H1 (cell line): Measurements from ENCODE around the gene RHBDF1. TPM values are rescaled to one million over a fixed set of nuclear protein-coding genes. Genes with fewer than 3 reads are reported as not detected.

Source experiments
- EGR1 ChIP-seq: IDR thresholded peaks from 2 replicates; pipeline ENCODE4 v1.6.1; 2011; ENCODE audit warnings: low read depth, low read length, borderline replicate concordance
- RBBP5 ChIP-seq: IDR thresholded peaks from 2 replicates; pipeline ENCODE4 v1.7.1; 2012; ENCODE audit warnings: low read depth, mild to moderate bottlenecking, inconsistent platforms, low read length, moderate library complexity, borderline replicate concordance
- polyA plus RNA-seq, 7 experiments: library from polyadenylated mRNA; depleted of rRNA in 3 of 7; stranded (reverse) in 5 of 7; unstranded in 2 of 7; fragments of >200 nt in 5 of 7; fragments of 200-250 nt in 2 of 7; gene quantifications; 1 replicate in 5 of 7; 2 replicates in 1 of 7; 4 replicates in 1 of 7; pipeline versions ENCODE4 v1.2.1 to v1.2.3, GENCODE V29; 2011 to 2013; ENCODE audit warnings: missing spikeins in 2 of 7, mixed read lengths in 2 of 7
- total RNA-seq: library from RNA; stranded (reverse); fragmentation: NEBNext Ultra II Directional; extraction: Animal tissue kit (Norgen Biotek cat#: 25700); gene quantifications from 2 replicates; pipeline ENCODE4 v1.2.1, GENCODE V29; 2021
- TF ChIP-seq, protein P1 (sequence below), 3 experiments: IDR thresholded peaks; 1 replicate in 2 of 3; 2 replicates in 1 of 3; pipeline versions ENCODE4 v1.5.1 to v1.6.1; 2011; ENCODE audit warnings: low read length in 3 of 3, mild to moderate bottlenecking in 3 of 3, inconsistent platforms in 2 of 3, low read depth in 1 of 3, moderate library complexity in 1 of 3; ENCODE audit not compliant: insufficient read depth in 1 of 3; ENCODE audit errors: control extremely low read depth in 1 of 3

The RHBDF1 gene
- total and polyA plus RNA-seq, 2 of the 8 experiments (the other 6 are each of a cell fraction or from before 2014, with no cell fraction given), result 37.4 to 51.6 TPM

DNA sequence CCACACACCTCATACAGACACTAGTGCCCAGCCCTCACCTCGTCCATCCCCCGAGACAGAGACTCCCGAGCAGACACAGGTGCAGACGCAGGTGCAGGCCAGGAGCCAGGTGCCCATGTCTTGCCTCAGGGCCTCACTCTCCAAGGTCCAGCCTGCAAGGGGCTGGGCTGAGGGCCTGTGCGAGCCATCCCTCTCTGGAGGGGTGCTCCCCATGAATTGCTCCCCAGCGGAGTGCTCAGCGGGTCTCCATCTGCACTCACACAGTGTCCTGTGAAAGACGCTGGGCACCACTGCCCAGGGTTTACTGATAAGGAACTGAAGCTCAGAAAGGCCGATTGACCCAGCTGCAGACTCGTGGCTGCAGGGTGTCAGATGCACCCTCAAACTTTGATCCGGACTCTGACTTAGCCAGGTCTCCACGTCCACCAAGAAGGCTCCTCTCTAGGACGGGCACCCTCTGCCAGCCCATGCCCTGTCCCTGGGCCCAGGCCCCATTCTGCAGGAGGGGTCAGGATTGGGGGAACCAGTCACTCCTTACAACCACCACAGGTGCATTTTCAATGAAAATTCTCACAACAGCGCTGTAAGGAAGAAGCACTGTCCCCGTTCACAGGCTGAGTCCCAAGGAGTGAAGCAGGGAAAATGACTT lies 36.0 kb downstream of the RHBDF1 start (continued):
- TF ChIP-seq RBBP5, result no peak
- TF ChIP-seq EGR1, result no peak
- TF ChIP-seq, protein P1, sequence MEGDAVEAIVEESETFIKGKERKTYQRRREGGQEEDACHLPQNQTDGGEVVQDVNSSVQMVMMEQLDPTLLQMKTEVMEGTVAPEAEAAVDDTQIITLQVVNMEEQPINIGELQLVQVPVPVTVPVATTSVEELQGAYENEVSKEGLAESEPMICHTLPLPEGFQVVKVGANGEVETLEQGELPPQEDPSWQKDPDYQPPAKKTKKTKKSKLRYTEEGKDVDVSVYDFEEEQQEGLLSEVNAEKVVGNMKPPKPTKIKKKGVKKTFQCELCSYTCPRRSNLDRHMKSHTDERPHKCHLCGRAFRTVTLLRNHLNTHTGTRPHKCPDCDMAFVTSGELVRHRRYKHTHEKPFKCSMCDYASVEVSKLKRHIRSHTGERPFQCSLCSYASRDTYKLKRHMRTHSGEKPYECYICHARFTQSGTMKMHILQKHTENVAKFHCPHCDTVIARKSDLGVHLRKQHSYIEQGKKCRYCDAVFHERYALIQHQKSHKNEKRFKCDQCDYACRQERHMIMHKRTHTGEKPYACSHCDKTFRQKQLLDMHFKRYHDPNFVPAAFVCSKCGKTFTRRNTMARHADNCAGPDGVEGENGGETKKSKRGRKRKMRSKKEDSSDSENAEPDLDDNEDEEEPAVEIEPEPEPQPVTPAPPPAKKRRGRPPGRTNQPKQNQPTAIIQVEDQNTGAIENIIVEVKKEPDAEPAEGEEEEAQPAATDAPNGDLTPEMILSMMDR (IDR thresholded peaks at IDR 0.05; ENCODE audit: control extremely low read depth in 1 of 3, insufficient read depth in 1 of 3, low read depth in 1 of 3, low read length in 3 of 3), result no peak
